ENCODE results near the gene ATE1.
"Not testable (repeated sequence)": the region's sequence is repeated elsewhere in the genome, so short reads cannot be mapped to it uniquely, and the experiment has no call there.

Gene ATE1

DNA sequence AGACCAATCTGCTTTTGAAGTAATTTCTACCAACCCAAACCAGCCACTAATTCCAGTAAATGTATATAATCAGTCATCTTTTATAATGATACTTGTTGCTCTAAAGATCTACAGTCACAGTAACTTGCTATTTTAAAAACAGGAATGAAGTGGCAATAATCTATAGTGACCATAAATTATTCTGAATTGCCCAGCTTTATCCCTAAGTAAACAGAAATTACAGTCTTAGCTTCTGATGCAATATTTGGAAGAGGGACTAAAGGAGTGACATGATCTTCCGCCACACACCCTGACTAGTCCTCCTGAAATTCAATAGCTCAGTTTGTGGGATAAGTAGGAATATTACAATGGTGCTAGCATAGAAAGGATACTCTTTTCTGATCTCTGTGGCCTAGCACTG lies 96.1 kb downstream of the ATE1 start:
- no peak for DNase-seq (ENCODE audit: low read depth in 2 of 2)

DNA sequence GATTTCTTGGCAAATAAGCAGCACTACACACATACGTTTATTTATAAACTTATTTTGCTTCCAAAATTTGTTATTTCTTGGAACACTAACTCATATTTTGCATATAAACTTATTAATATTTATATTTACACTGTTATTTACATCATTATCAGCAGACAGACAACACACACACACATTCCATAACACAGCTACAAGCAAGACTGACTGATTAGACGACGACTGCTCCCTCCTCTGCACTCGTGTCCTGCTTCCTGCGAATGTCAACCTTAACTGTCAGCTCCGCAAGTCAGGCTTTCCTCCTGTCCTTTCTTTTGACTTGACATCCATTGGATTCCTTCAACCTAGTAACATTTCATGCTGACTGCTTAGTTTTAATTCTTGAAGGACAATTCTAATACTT lies 96.6 kb downstream of the ATE1 start:
- DNase-seq (ENCODE audit: low read depth in 2 of 2) = no peak

DNA sequence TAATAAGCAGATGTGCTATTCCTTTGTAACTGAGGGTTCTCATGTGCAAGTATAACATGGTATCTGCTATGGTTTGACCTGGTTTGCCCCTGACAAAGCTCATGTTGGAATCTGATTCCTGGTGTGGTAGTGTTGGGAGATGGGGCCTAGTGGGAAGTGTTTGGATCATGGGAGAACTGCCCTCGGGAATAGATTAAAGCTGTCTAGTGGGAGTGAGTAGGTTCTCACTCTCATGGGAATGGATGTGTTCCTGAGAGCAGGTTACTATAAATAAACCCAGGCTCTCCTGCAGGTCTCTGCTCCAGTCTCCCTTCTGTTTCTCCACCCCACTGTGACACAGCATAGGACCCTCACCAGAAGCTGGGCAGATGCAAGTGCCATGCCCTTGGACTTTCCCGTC lies 97.7 kb downstream of the ATE1 start:
- no peak for DNase-seq (ENCODE audit: low read depth in 2 of 2)

DNA sequence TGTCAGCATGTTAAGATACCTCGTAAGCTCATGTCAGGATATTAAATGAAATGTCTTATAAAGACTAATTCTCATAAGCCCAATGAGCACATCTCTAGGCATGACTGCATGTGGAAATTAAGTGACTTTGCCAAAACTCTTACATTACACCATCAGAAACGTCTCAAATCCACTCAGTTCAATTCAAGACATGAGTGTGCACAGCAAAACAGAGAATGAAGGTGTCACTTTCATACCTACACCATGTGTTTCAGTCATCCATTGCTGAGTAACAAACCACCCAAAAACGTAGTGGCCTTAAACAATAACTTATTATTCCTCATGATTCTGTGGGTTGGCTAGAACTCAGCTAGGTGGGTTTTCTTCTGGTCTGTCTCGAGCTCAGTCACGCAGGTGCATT lies 99.8 kb downstream of the ATE1 start:
- DNase-seq (ENCODE audit: low read depth in 2 of 2) = no peak

DNA sequence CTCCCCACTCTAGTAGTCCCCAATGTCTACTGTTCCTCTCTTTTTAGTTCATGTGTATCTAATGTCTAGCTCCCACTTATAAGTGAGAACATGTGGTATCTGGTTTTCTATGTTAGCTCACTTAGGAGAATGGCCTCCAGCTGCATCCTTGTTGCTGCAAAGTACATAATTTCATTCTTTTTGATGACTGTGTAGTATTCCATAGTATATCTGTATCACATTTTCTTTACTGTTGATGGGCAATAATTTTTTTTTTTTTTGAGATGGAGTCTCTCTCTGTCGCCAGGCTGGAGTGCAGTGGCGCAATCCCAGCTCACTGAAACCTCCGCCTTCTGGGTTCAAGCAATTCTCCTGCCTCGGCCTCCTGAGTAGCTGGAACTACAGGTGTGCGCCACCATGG lies 101.1 kb downstream of the ATE1 start:
- DNase-seq (ENCODE audit: low read depth in 2 of 2) = not testable (repeated sequence)

DNA sequence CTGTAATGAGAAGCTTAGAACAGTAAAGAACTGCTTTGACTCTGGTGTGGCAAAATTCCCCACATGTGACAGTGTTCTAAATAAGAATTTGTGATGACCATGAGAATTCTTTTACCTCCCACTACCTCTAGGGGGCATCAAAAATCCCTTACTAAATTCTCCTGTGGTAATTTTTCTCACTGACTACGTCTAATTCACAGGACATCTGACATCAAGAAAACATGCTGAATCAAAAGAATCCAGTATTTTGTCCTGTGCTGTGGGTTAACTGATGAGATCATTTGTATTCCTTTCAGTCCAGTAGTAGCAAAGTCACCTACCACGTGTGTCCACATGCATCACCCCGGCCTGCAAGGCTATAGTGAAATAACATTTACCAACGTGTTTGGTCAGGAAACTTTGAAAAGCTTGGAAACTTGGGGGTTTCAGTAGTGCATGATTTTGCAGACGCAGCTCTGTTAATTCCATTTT lies 103.8 kb downstream of the ATE1 start:
- DNase-seq (ENCODE audit: low read depth in 2 of 2) = no peak

DNA sequence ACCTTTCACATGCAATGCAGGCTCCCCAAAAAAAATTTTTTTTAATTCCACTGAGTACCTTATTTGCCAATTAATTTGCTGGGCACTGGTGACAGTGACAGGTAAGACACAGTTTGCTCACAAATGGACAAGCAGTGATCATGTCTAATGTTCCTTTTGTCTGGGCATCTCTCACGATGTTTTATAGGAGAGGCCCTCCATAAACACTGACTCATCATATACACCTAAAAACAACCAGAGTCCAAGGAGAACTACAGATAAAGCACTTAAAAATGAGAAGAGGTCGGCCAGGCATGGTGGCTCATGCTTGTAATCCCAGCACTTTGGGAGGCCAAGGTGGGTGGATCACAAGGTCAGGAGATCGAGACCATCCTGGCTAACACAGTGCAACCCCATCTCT lies 105.1 kb downstream of the ATE1 start:
- no peak for DNase-seq (ENCODE audit: low read depth in 2 of 2)

DNA sequence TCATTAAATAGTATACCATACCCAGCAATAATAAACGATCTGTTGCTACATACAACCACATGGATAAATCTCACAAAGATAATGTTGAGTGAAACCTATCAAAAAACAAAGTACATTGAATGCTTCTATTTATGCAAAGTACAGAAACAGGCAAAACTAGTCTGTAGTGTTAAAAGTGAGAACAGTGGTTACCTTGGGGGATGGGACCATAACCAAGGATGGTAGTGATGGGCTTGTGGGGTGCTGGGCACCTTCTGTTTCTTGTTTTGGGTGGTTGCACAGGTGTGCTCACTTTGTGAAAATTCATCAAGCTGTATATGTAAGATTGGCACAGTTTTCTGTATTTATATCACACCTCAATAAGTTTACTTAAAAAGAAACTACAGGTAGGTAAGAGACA lies 105.7 kb downstream of the ATE1 start:
- DNase-seq (ENCODE audit: low read depth in 2 of 2) = no peak

DNA sequence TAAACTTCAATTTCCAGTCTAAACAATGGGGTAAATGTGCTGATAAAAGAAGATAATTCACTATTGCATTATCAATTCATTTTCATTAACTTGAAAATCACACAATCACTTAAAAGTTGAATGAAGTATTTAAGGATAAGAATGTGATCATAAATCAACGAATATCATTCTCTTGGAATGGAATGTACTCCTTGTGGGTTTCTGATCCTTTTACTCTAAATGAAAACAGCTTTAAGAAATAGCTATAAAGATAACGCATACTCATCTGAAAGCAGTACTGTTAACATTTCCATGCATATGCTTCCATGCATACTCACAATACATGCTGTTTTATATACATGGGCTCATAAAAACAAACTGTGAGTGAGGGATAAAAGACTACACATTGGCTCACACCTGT lies 108.8 kb downstream of the ATE1 start:
- no peak for DNase-seq (ENCODE audit: low read depth in 2 of 2)

DNA sequence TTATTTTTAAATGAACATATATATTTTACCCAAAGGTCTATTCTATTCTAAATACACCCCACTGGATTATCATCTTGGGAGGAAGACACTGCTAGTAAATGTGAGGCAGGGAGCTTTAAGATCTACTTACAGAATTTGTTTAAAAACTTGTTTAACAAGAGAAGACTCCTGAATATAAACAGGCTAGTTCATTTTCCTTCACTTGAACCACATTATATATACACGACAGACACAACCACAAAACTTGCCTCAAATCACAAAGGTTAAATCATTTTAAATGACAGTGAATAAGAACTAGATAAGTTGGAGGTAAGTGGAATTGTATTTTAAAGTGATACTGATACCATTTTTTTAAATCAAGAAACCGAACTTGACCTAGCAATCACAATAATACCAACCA lies 109.2 kb downstream of the ATE1 start:
- DNase-seq (ENCODE audit: low read depth in 2 of 2) = no peak

DNA sequence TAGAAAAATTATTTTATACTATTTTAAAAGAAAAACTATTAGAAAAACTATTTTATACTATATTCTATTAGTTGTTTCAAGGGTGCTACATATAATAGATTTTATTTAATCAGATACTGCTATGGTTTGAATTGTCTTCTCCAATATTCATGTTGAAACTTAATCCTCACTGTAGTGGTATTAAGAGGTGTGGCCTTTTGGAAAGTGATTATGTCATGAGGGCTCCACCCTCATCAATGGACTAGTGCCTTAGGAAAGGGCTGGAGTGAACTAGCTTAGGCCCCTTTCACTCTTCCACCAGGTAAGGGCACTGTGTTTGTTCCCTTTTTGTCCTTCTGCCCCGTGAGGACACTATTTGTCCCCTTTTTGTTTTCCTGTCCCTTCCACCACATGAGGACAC lies 111.6 kb downstream of the ATE1 start:
- no peak for DNase-seq (ENCODE audit: low read depth in 2 of 2)

DNA sequence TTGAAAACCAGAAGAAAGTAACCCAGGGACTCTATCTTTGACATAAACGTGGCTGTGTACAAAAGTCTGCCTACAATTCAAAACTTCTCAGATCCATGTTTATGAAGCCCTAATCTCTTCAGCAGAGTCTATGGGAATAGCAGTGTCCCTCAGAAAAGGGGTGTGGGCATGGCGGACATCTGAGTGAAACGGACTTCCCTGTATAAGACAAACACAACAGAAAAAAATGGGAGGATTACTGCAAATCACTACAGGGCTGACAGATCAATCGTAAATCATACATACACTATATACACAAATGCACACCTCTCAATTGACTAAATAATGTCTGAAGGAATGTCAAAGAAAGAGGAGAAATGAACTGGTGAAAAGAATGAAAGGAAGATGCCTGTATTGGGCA lies 114.0 kb downstream of the ATE1 start:
- DNase-seq (ENCODE audit: low read depth in 2 of 2) = no peak

DNA sequence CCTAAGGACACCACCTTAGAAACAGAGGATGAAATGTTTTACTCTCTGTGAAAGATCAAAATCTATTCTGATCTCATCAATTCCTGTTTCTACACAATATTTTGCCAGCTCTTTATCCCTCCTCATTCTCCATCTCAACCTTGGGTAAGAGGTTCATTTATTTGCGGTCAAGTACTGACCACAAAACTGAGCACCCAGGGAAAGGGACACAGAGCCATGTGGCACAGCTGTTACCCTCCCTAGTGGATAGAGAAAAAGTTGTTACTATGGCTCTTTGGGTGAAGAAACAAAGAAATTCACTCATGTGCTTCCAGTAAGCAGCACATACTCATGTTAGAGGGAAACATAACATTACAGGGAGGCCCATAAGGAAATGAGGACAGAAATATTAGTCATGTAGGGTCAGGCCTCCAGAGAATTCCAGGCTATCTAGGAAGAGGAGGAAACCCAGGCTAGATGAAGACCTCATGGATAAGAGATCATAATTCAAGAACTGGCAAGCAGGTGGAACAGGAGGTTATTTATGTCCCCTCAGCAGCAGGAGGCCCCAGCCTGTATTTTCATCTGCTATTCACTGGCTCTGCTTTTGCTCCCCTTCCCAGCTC lies 114.5 kb downstream of the ATE1 start:
- DNase-seq (ENCODE audit: low read depth in 2 of 2) = no peak

DNA sequence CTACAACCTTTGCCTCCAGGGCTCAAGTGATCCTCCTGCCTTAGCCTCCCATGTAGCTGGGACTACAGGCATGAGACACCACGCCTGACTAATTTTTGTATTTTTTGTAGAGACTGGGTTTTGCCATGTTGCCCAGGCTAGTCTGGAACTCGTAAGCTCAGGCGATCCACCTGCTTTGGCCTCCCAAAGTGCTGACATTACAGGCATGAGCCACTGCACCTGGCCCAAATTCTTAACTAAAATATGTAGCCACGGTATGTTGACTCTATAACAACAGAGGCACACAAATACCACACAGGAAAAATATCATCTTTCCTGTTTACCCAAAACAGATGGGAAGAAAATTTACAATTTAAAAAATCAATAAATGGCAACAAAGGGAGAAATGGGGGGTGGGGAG lies 115.8 kb downstream of the ATE1 start:
- no peak for DNase-seq (ENCODE audit: low read depth in 2 of 2)

DNA sequence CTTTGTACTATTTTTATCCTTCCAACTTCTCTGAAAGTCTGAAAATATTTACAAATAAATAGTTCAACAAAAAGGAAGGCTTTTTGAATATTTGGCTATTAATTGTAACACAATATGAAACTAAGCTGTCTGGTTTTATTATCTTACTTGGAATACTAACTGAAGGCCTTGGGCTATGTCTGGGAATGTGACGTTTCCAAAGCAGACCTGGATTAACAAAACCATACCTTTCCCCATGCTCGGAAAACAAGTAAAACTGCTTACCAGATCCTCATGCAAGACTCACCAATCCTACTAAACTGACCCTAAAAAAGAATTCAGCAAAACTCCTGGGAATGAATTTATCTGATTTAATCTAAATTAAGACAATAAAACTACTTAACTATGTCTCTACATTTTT lies 116.4 kb downstream of the ATE1 start:
- no peak for DNase-seq (ENCODE audit: low read depth in 2 of 2)

DNA sequence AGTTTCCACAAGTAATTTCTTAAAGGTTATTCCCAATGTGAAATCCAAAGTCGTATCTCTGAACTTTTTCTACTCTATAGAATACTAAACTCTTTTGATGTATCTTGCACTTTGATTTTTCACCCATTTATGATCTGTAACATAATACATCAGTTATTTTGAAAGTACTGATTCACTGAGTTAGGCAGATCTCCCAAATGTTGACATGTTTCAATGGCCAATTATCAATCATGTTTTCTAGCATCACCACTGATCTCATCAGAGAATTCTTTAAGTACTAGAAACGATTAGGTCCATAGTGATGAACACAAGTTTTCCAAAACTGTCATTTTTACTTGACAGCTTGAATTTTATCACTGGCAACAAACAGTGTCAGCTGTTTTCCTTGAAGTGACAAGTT lies 119.0 kb downstream of the ATE1 start:
- no peak for DNase-seq (ENCODE audit: low read depth in 2 of 2)

DNA sequence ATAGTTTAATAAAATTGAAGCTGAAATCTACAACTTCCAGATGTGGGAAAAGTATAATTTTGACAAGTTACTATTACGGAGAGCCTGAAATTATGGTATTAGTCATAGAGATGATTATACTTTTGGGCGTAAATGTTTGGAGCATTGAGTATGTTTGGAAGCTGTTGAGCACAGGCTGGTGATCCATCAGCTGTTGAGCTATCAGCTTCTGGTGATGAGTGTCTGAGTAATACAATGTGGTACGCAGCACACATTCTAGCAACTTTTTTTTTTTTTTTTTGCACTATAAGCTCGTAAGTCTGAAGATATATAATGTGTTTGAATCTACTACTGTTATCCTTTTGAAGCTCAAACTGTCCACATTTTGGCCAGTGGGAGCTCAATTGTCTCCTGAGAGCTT lies 123.4 kb downstream of the ATE1 start:
- DNase-seq (ENCODE audit: low read depth in 2 of 2) = no peak

DNA sequence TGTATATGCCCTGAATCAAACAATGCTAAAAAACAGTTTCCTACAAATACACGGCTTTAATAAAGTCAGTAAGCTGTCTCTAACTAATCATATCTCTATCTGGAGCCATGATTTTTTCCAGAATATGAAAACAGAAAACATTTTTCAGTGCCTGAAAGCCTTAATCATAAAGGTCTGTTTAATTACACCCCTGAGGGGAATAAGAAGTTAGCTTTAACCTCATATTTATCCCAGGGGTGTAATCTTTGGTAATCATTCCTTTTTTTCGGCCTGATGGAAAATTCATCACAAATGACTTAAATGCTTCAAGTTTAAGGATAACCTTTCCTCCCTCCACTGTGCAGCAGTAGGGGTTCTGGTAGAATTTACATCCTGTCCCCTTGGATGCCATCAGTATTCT lies 124.2 kb downstream of the ATE1 start:
- no peak for DNase-seq (ENCODE audit: low read depth in 2 of 2)

DNA sequence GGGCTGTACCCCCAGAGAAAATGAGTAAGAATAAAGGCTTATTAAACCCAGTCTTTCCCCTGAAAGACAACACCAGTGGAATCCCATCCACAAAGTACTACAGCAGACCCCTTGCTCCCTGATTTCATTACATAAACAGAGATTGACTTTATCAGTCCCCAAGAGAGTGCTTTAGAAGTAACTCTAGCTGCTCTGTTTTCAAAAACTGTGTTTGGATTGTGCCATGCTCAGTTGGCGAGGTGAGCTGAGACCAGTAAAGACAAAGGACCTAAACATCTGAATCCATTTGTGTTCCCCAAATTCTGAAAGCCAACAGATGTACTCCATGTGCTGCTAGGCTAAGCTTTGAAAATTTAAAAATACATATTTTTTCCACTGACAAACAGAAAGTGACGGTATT lies 127.0 kb downstream of the ATE1 start:
- no peak for DNase-seq (ENCODE audit: low read depth in 2 of 2)

DNA sequence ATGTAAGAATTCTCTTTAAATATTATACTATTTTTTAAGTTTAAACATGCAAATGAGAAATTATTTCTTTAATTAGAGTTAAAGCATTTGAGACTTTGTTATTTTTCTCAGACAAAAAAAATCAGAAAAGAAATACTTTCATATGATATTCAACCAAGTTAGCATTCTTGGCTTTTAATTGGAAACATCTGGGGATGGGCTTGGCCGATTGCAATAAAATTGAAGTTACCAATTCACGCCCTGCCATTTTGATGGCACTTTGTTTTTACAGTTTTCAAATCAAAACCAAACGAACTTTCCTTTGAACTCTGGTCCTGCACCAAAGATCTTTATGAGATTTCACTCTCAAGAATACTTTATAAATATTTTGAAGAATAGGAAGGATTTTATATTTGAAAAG lies 127.7 kb downstream of the ATE1 start:
- DNase-seq (ENCODE audit: low read depth in 2 of 2) = no peak

DNA sequence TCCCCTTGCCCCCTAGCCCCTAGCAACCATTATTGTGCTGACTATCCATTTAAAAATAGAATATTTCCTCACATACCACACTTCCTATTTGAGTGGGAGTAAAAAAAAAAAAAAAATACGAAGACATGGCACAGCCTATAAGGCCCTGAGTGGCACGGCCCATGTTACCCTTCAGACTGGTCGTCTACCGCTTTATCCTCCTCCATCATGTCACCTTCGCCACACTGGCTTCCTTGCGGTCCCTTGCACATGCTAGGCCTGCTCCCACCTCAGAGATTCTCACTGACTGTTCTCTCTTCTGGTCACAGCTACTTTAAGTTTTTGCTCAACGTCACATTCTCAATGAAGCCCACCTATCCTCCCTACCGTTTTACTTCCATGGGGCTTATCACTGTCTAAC lies 130.3 kb downstream of the ATE1 start:
- DNase-seq (ENCODE audit: low read depth in 2 of 2) = no peak

DNA sequence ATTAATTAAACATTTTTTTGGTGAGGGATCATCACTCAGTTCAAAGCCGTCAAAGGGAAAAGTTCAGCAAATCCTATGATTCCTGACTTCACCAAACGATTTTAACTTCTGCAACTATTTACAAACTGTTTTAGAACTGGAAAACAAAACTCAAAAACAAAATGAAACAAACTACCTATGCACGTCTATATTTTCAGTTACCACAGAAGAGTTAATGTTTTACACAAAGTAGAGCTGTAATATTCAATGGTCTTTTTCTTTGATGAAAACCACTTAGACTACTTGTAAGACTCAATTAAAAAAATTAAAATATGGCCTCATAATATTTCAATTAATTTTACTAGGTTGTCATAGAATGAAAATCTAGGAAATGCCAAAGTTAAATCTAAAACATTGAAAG lies 131.5 kb downstream of the ATE1 start:
- no peak for DNase-seq (ENCODE audit: low read depth in 2 of 2)

DNA sequence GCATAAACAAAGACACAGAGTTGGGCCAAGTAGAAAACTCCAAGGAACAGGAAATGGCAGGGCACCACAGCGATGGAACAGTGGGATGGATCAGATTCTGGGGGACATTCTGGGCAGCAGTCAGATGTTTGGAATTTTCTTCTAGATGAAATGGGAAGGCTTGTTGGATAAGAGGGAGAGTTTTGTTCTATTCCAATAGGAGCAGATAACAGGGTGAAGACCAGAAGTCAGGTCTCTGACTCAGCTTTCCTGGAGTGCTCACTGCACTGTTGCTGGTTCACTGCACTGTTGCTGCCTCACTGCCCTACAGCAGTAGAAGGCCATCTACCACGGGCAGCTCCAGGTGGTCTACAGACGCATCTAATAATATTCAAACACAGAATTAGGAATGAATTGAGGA lies 135.6 kb downstream of the ATE1 start:
- no peak for DNase-seq (ENCODE audit: low read depth in 2 of 2)

DNA sequence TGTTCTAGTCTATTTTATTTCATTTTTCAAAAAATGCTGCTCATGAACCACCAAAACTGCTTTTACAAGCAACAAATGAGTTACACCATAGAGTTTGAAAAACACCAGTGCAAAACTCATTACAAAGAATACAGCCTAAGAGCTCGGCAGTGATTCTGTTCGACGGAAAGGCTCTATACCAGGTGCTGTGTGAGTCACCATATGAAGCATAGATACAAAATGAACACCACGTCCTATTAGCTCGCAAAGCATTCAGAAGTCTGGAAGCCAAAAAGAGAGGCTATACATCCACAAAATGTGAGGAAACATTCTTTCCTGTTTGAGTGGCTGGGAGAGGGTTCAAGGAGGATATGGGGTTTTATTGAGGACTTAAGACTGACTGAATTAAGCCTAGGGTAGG lies 136.1 kb downstream of the ATE1 start:
- no peak for DNase-seq (ENCODE audit: low read depth in 2 of 2)

DNA sequence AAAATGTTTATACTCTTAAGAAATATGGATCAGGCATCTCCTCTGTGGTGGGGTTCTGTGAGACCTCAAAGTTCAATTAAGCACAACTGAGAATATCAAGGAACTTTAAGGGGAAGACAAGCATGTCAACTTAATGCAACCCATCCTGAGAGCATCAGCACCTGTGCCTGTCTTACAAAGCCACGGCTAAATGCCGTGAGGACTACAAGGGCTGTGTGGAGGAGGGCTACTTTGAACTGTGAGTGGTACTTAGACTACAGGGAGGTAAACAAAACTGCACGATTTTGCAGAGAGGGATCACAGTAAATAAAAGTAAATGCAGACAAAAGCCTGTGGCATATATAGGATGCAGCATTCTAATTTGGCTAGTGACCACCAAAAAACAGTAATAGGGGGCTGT lies 139.1 kb downstream of the ATE1 start:
- no peak for DNase-seq (ENCODE audit: low read depth in 2 of 2)

All from stimulated activated CD4-positive, alpha-beta T cell treated with anti-CD3 and anti-CD28 coated beads, Interleukin-1b, Interleukin-23, amount 100 ng/mL, for 4 hours (primary cell).